Panc1 (cell line): ENCODE data around the gene BAIAP2.

Experiments used
- CTCF ChIP-seq: fragments of 450-650 bp; IDR thresholded peaks from 2 replicates; pipeline ENCODE4 v1.5.1; 2017; ENCODE audit warnings: mild to moderate bottlenecking
- REST ChIP-seq, 2 experiments: IDR thresholded peaks; 2 replicates each; pipeline ENCODE4 v1.6.1; 2011 to 2012; ENCODE audit warnings: low read depth in 2 of 2, control low read depth in 1 of 2, low read length in 1 of 2, mild to moderate bottlenecking in 1 of 2, moderate library complexity in 1 of 2; ENCODE audit not compliant: insufficient read depth in 1 of 2
- SIN3A ChIP-seq: IDR thresholded peaks from 2 replicates; pipeline ENCODE4 v1.6.1; 2012; ENCODE audit warnings: low read depth, mild to moderate bottlenecking, low read length, moderate library complexity, borderline replicate concordance; ENCODE audit not compliant: insufficient read depth
- TCF7L2 ChIP-seq: IDR thresholded peaks from 2 replicates; pipeline ENCODE4 v1.6.1; 2011; ENCODE audit warnings: mild to moderate bottlenecking, low read depth, low read length, inconsistent platforms

DNA sequence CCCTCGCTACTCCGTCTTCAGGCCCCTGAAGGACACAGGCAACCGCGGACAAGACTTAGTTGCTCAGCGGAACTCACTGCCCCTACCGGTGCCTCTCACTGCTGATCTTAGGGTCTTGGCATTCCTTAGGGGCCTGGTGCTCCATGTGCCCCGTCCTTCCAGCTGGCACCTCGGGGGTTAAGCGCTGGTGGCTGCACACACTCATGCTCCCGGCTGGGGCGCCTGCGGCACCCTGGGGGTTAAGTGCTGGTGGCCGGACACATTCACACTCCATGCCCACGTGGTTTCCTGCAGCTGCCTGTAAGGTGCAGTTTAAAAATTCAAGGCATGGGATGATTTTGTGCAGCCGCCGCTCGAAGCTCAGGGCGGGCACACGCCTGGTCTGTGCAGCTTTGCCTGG lies 45.1 kb downstream of the BAIAP2 start:
- TF ChIP-seq CTCF (no peak), TCF7L2 (no peak), SIN3A (no peak), REST (IDR thresholded peaks at IDR 0.05; ENCODE audit: insufficient read depth in 1 of 2, low read depth in 2 of 2, low read length in 1 of 2) (no peak)
